PC-9 (cell line): ENCODE data around the gene USP48. TPM values are rescaled to one million over a fixed set of nuclear protein-coding genes. Genes with fewer than 3 reads are reported as not detected.

Source experiments
- BruUV-seq: library from RNA; stranded (reverse); fragments of 400-500 nt; replicated peaks from 2 replicates; lab custom pipeline; 2021; lab: Mats Ljungman, UMichigan
- CTCF ChIA-PET: fragments of 300-600 bp; sonication (Branson Sonifier 250); formaldehyde crosslinking; loops from one replicate; lab custom pipeline; 2022; ENCODE audit warnings: antibody characterized with exemption; lab: Charles Lee
- POLR2A ChIA-PET: fragments of 300-600 bp; sonication (Branson Sonifier 250); formaldehyde crosslinking; loops from one replicate; lab custom pipeline; 2022; ENCODE audit warnings: antibody characterized with exemption; ENCODE audit not compliant: unreplicated experiment; lab: Charles Lee
- DNase-seq, 2 experiments: peaks; one replicate each; pipeline versions ENCODE4 v3.0.0 to v3.0.0-alpha.2; 2015 to 2022; ENCODE audit warnings: mixed read lengths in 1 of 2
- H2AFZ ChIP-seq: fragments of 200-600 bp; sonication (generic); 2 replicates; pipeline ENCODE4 v1.8.1; 2017; ENCODE audit warnings: antibody characterized with exemption
- H3F3A ChIP-seq: fragments of 200-600 bp; sonication (generic); 2 replicates; pipeline ENCODE4 v1.8.1; 2017; ENCODE audit warnings: antibody characterized with exemption, mild to moderate bottlenecking, low read depth; ENCODE audit not compliant: insufficient read depth
- H3K27ac ChIP-seq: fragments of 200-600 bp; sonication (generic); 2 replicates; pipeline ENCODE4 v1.6.1; 2016; ENCODE audit warnings: mixed run types
- H3K27me3 ChIP-seq: fragments of 200-600 bp; sonication (generic); 2 replicates; pipeline ENCODE4 v1.6.1; 2016; ENCODE audit warnings: low read depth, mixed run types; ENCODE audit not compliant: insufficient read depth
- H3K36me3 ChIP-seq: fragments of 200-600 bp; sonication (generic); 2 replicates; pipeline ENCODE4 v1.6.1; 2016; ENCODE audit warnings: low read depth, mixed run types
- H3K4me1 ChIP-seq: fragments of 200-600 bp; sonication (generic); replicated peaks from 2 replicates; pipeline ENCODE4 v1.6.1; 2016; ENCODE audit warnings: mixed run types; ENCODE audit not compliant: insufficient read depth
- H3K4me2 ChIP-seq: fragments of 200-600 bp; sonication (generic); 2 replicates; pipeline ENCODE4 v1.6.1; 2017; ENCODE audit warnings: mixed run types
- H3K4me3 ChIP-seq: fragments of 200-600 bp; sonication (generic); 2 replicates; pipeline ENCODE4 v1.6.1; 2016; ENCODE audit warnings: mixed run types
- H3K79me2 ChIP-seq: fragments of 200-600 bp; sonication (generic); 2 replicates; pipeline ENCODE4 v1.6.1; 2017; ENCODE audit warnings: low read depth, mixed run types
- H3K9me2 ChIP-seq: fragments of 200-600 bp; sonication (generic); 2 replicates; pipeline ENCODE4 v1.8.1; 2017; ENCODE audit warnings: mild to moderate bottlenecking; ENCODE audit not compliant: insufficient read depth
- H3K9me3 ChIP-seq: fragments of 200-600 bp; sonication (generic); 2 replicates; pipeline ENCODE4 v1.8.1; 2016; ENCODE audit warnings: low read depth; ENCODE audit not compliant: insufficient read depth
- H4K20me1 ChIP-seq: fragments of 200-600 bp; sonication (generic); 2 replicates; pipeline ENCODE4 v1.8.1; 2017; ENCODE audit not compliant: insufficient read depth
- CTCF ChIP-seq: fragments of 200-600 bp; sonication (generic); conservative IDR thresholded peaks from 2 replicates; pipeline ENCODE4 v1.6.1; 2017; ENCODE audit warnings: mixed run types, antibody characterized with exemption, mild to moderate bottlenecking, moderate library complexity
- EZH2 ChIP-seq: fragments of 200-600 bp; sonication (generic); IDR thresholded peaks from 2 replicates; pipeline ENCODE4 v1.8.0; 2017; ENCODE audit warnings: antibody characterized with exemption, low read depth
- intact Hi-C: fragments of 100-400 bp; cut with micrococcal nuclease; formaldehyde crosslinking; loops from one replicate; pipeline ENCODE4 v1.10.0; 2022; ENCODE audit not compliant: unreplicated experiment
- total RNA-seq: library from RNA; stranded (reverse); gene quantifications from 2 replicates; pipeline ENCODE4 v1.2.3, GENCODE V29; 2021

Gene USP48
- total RNA-seq, 1 experiment from 2014 or later = 63.1 TPM

GRCh38 chr1:21652937-21653743 is 129.8 kb downstream of the USP48 start:
- ChIA-PET CTCF (no interaction called here), POLR2A (no interaction called here)
- no TSS peak for BruUV-seq
- intact Hi-C loops = no loop called here
- Histone ChIP-seq H3K4me2 (no peak overlapping the region), H3K4me1 (peaks cover 35% of the 10 kb centered on the region), H3F3A (peaks cover 13% of the 10 kb centered on the region; the same call in 1 of the 2 replicates), H3K79me2 (no peaks in the 10 kb centered on the region), H2AFZ (no peak overlapping the region), H3K36me3 (no peaks in the 10 kb centered on the region), H4K20me1 (no peaks in the 10 kb centered on the region), H3K9me3 (no peaks in the 10 kb centered on the region), H3K9me2 (no peaks in the 10 kb centered on the region), H3K27ac (no peak overlapping the region), H3K27me3 (no peaks in the 10 kb centered on the region), H3K4me3 (no peak overlapping the region)
- TF ChIP-seq CTCF = no peak
- DNase-seq = peak in 1 of 2 experiments; percentile 22

- peak overlapping the region; percentile 40; the same call in 1 of the 2 replicates for H3K4me2 ChIP-seq
- no peaks in the 10 kb centered on the region for H3K36me3 ChIP-seq
- H3K4me1 ChIP-seq = peaks cover 35% of the 10 kb centered on the region
- BruUV-seq = no TSS peak
- H3K27ac ChIP-seq = no peak overlapping the region
- no peaks in the 10 kb centered on the region for H3K9me2 ChIP-seq
- intact Hi-C loops = no loop called here
- no peaks in the 10 kb centered on the region for H3K9me3 ChIP-seq
- H3K27me3 ChIP-seq = no peaks in the 10 kb centered on the region
- H3K4me3 ChIP-seq = no peak overlapping the region
- no peaks in the 10 kb centered on the region for H3K79me2 ChIP-seq
- H2AFZ ChIP-seq = no peak overlapping the region
- H3F3A ChIP-seq = peaks cover 13% of the 10 kb centered on the region; the same call in 1 of the 2 replicates
- no peak for DNase-seq
- CTCF ChIA-PET = interaction anchor here (0.6 to 0.9 kb wide), 5 partner anchors 10 to 424 kb away, joined by 4 to 10 read pairs (median 6); no protein-coding TSS in a partner anchor
- TF ChIP-seq EZH2 = no peak
- no peaks in the 10 kb centered on the region for H4K20me1 ChIP-seq
- POLR2A ChIA-PET = no interaction called here
Observed at GRCh38 chr1:21652101-21652936, 130.6 kb downstream of the USP48 start.

- no peaks in the 10 kb centered on the region for H3K36me3 ChIP-seq
- peaks cover 31% of the 10 kb centered on the region for H3K4me1 ChIP-seq
- DNase-seq = peak in 1 of 2 experiments; percentile 54
- H3K27me3 ChIP-seq = no peaks in the 10 kb centered on the region
- no peaks in the 10 kb centered on the region for H3K79me2 ChIP-seq
- no peak overlapping the region for H3K27ac ChIP-seq
- H2AFZ ChIP-seq = no peak overlapping the region
- no peaks in the 10 kb centered on the region for H3K9me3 ChIP-seq
- H3K4me2 ChIP-seq = peak overlapping the region; percentile 75
- H3K4me3 ChIP-seq = peak overlapping the region; percentile 54; the same call in 1 of the 2 replicates
- TF ChIP-seq CTCF (no peak), EZH2 (no peak)
- intact Hi-C loops = no loop called here
- H3F3A ChIP-seq = peaks cover 13% of the 10 kb centered on the region; the same call in 1 of the 2 replicates
- POLR2A ChIA-PET = no interaction called here
- CTCF ChIA-PET = interaction anchor here (0.6 to 0.9 kb wide), 5 partner anchors 11 to 423 kb away, joined by 4 to 10 read pairs (median 6); no protein-coding TSS in a partner anchor
- BruUV-seq = no TSS peak
- H4K20me1 ChIP-seq = no peaks in the 10 kb centered on the region
- no peaks in the 10 kb centered on the region for H3K9me2 ChIP-seq
Observed at GRCh38 chr1:21651214-21652042, 131.5 kb downstream of the USP48 start.
